ENCODE data around the gene SIPA1.

- no peak for TF ChIP-seq CTCF (IDR thresholded peaks at IDR 0.05)
- no peak for TF ChIP-seq POLR2A (IDR thresholded peaks at IDR 0.05)
- TF ChIP-seq EP300 (IDR thresholded peaks at IDR 0.05), result no peak
Observed at GRCh38 chr11:65590240-65590738, 47.6 kb upstream of the SIPA1 start.

Measured in ovary (tissue), 3 donors.